ENCODE results near the gene TUBA4B.

DNA sequence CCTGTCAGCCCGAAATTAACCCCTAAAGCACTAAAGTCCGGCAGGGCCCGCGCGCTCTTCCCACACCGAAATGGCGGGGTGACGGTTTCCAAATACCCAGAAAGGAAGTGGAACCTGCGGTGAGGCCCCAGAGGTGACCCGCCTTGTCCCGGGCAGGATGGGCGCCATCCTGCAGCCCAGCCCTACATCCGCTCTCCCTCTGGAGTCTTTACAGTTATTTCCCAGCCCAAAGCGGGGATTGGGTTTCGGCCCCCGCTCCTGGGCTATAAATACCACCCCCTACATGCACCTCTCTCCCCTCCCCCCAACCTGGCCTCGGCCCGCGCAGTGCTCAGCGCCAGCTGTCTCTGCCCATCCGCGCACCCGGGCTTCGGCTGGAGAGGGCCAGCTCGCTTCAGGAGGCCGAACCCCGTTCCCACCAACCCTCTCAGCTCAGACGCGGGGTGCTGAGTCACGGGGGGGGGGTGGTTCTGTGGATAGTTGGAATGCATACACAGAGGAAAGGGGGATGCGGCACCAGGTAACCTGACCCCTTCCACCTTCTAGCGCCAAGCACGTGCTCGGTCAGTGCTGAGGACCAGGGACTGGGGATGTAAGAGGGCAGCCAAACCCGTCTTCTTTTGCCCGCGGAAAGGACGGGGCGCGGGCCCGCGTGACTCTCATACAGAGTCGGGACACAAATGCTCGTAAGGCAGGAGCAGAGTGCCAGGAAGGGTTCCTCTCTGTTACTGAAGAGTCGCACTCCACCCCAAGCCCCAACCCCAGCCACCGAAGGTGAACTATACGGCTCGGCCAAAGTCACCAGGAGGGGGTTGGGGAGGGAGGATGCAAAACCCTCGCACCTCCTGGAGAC is at the start of gene TUBA4B:
- TF ChIP-seq, protein P1, sequence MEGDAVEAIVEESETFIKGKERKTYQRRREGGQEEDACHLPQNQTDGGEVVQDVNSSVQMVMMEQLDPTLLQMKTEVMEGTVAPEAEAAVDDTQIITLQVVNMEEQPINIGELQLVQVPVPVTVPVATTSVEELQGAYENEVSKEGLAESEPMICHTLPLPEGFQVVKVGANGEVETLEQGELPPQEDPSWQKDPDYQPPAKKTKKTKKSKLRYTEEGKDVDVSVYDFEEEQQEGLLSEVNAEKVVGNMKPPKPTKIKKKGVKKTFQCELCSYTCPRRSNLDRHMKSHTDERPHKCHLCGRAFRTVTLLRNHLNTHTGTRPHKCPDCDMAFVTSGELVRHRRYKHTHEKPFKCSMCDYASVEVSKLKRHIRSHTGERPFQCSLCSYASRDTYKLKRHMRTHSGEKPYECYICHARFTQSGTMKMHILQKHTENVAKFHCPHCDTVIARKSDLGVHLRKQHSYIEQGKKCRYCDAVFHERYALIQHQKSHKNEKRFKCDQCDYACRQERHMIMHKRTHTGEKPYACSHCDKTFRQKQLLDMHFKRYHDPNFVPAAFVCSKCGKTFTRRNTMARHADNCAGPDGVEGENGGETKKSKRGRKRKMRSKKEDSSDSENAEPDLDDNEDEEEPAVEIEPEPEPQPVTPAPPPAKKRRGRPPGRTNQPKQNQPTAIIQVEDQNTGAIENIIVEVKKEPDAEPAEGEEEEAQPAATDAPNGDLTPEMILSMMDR (IDR thresholded peaks at IDR 0.05) = no peak
- TF ChIP-seq EP300 (IDR thresholded peaks at IDR 0.05) = no peak
- TF ChIP-seq POLR2A (IDR thresholded peaks at IDR 0.05) = no peak

Data from tibial nerve (tissue), 4 donors.